ENCODE measurements around the gene GFRA4. TPM values are rescaled to one million over a fixed set of nuclear protein-coding genes. Genes with fewer than 3 reads are reported as not detected.

GFRA4 gene
- total and polyA plus RNA-seq, 5 donors: not detected

DNA sequence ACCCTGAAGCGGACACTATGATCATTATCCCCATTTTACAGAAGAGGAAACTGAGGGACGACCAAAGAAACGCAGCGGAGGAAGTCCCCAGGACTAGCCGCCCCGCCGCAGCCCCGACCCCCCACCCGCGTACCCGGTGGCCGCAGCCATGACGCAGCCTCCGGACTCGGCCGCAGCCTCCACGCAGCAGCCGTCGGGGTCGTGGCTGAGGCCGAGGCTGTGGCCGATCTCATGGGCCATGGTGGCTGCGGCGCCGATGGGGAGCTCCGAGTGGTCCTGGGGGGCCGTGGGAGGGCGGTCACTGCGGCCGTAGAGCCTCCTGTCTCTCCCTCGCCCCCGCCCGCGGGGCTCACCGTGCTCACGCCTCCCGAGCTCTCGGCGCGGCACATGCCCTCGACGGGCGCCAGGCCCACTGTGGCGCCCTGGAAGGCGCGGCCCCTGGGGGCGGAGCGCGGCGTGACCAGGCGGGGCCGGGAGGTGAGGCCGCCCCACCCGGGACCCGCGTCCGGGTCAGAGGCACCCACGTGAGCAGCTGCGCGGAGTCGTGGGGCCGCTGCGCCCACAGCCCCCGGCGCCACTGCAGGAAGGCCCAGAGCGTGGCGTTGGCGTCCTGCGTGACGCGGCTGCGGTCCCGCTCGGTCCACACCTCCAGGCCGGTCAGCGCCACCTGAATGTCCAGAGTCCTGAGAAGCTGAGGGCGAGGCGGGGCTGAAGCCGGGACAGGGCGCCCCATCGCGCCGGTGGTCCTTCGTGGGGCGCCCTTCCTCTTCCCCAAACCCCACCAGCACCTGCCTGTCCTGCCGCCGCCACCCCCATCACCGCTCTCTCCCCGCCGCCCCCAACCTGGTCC is 10.2 kb upstream of the GFRA4 start:
- Histone ChIP-seq H3K27me3 (ENCODE audit: control insufficient read depth, insufficient read depth) (no peaks in the 10 kb centered on the region), H3K4me3 (ENCODE audit: low read length) (no peak overlapping the region), H3K27ac (ENCODE audit: low read length) (no peak overlapping the region), H3K4me1 (ENCODE audit: control insufficient read depth, insufficient read depth, low read length) (no peaks in the 10 kb centered on the region), H3K9me3 (ENCODE audit: control insufficient read depth, low read length) (no peaks in the 10 kb centered on the region)
- peak in 1 of 3 donors; percentile 50 for DNase-seq
- intact Hi-C loops (cut with DNase I): loop anchor here in 2 of 4 donors (10.0 kb wide), 2 partner anchors 91 to 411 kb away; partner anchors contain the start of gene ADISSP (in 1 of the 2)
- no peak for ATAC-seq
- WGBS: 53% methylated on average over 90 of the region's 90 CpGs

DNA sequence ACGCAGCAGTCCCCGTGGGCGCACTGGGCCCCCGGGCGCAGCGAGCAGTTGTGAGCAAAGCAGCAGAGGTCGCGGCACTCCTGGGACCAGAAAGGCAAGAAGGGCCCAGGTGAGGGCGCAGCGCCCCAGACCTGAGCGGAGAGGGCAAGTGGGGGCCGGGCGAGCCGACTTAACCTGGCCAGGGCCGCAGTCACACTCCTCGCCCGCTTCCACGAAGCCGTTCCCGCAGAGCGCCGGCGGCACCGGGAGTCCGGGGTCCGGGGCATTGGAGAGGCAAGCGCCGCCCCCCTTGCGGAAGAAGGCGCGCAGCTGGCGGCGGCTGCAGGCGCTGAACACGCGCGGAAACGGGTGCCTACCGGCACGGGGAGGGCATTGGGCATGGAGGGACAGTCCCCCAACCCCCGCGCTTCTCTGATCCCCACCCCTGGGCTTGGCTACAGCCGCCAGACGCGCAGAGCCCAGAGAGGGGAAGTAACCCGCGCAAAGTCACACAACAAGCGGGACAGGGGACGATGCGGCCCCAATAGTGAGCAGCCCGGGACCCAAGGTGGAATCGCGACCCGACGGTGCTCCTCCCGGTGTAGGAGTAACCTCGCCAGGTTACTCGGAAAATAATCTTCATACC is 9.5 kb upstream of the GFRA4 start:
- no peaks in the 10 kb centered on the region for H3K9me3 ChIP-seq (ENCODE audit: control insufficient read depth, low read length)
- H3K4me1 ChIP-seq (ENCODE audit: control insufficient read depth, insufficient read depth, low read length): no peaks in the 10 kb centered on the region
- ATAC-seq: no peak
- H3K27ac ChIP-seq (ENCODE audit: low read length): no peak overlapping the region
- no peak overlapping the region for H3K4me3 ChIP-seq (ENCODE audit: low read length)
- no peaks in the 10 kb centered on the region for H3K27me3 ChIP-seq (ENCODE audit: control insufficient read depth, insufficient read depth)
- intact Hi-C loops (cut with DNase I): loop anchor here in 2 of 4 donors (10.0 kb wide), 2 partner anchors 92 to 412 kb away; partner anchors contain the start of gene ADISSP (in 1 of the 2)
- peak in 2 of 3 donors; percentile 51 to 62 for DNase-seq
- 34% methylated on average over 58 of the region's 58 CpGs for WGBS

DNA sequence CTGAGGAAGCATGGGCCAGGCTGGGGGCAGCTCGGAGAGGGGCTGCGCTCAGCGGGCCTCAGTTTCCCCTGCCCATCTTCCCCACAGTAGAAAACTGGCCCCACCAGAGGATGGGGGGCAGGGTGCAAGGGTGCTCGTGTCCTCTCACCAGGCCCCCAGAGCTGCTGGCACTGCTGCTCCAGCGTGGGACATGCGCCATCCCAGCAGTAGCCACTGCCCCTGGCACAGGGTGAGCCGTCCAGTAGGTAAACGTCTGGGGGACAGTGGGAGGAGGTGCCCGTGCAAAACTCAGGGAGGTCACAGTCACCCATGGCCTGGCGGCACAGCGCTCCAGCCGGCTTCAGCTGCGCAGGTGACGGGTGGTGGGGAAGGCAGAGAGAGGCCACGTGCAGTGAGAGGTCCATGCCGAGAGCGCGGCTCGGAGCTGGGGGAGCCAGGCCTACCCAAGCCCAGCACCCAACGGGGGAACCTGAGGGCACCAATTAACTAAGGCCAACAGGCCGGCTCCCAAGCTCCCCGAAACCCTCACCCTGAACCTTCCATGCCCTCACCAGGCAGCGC is 8.9 kb upstream of the GFRA4 start:
- WGBS: 62% methylated on average over 23 of the region's 23 CpGs
- intact Hi-C loops (cut with DNase I): loop anchor here in 2 of 4 donors (10.0 kb wide), 2 partner anchors 93 to 413 kb away; partner anchors contain the start of gene ADISSP (in 1 of the 2)
- ATAC-seq (no peak), DNase-seq (peak in 1 of 3 donors; percentile 40)
- H3K4me1 ChIP-seq (ENCODE audit: control insufficient read depth, insufficient read depth, low read length): no peaks in the 10 kb centered on the region
- no peak overlapping the region for H3K27ac ChIP-seq (ENCODE audit: low read length)
- H3K4me3 ChIP-seq (ENCODE audit: low read length): no peak overlapping the region
- no peaks in the 10 kb centered on the region for H3K27me3 ChIP-seq (ENCODE audit: control insufficient read depth, insufficient read depth)
- no peaks in the 10 kb centered on the region for H3K9me3 ChIP-seq (ENCODE audit: control insufficient read depth, low read length)

DNA sequence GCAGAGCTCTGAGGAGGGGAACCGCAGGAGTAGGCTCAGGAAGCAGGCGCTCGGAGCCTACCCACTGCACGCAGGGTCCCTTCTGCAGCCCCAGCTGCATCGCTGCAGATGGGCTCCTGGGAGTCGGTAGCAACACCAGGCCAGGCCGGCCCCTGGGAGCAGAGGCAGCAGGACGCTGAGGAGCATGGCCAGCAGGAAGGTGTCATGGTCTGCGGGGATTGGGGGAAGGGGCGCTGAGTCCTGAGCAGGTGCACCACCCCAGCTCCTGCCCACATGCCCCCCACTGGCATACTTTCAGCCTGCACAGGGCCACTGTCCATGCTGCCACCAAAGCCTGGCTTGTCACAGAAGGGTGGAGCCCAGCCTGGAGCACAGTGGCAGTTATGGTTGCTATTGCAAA is 7.7 kb upstream of the GFRA4 start:
- intact Hi-C loops (cut with DNase I): loop anchor here in 2 of 4 donors (10.0 kb wide), 2 partner anchors 94 to 414 kb away; partner anchors contain the start of gene ADISSP (in 1 of the 2)
- Histone ChIP-seq H3K27me3 (ENCODE audit: control insufficient read depth, insufficient read depth) (no peaks in the 10 kb centered on the region), H3K27ac (ENCODE audit: low read length) (no peak overlapping the region), H3K4me1 (ENCODE audit: control insufficient read depth, insufficient read depth, low read length) (no peaks in the 10 kb centered on the region), H3K4me3 (ENCODE audit: low read length) (no peak overlapping the region), H3K9me3 (ENCODE audit: control insufficient read depth, low read length) (no peaks in the 10 kb centered on the region)
- DNase-seq (peak in 1 of 3 donors; percentile 23), ATAC-seq (no peak)
- 78% methylated on average over 10 of the region's 10 CpGs for WGBS

DNA sequence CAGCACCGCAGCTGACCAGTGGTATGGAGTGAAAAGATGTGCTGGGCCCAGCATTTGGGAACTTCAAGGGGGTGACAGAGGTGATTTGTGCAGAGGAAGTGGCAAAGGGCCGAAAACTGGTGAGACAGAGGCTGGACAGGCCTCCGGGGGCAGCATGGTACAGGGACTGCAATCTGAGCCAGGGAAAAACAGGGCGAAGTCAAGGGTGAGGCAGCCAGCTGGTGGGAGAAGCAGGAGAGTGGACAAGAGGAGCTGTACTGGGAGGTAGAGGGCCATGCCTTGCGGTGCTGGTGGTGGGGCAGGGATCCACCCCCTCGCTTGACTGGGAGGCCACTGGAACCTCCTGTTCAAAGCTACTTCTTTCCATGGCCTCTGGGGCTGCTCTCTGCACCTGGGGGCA is 7.3 kb upstream of the GFRA4 start:
- peak in 1 of 3 donors; percentile 33 for DNase-seq
- intact Hi-C loops (cut with DNase I): loop anchor here in 2 of 4 donors (10.0 kb wide), 2 partner anchors 94 to 414 kb away; partner anchors contain the start of gene ADISSP (in 1 of the 2)

DNA sequence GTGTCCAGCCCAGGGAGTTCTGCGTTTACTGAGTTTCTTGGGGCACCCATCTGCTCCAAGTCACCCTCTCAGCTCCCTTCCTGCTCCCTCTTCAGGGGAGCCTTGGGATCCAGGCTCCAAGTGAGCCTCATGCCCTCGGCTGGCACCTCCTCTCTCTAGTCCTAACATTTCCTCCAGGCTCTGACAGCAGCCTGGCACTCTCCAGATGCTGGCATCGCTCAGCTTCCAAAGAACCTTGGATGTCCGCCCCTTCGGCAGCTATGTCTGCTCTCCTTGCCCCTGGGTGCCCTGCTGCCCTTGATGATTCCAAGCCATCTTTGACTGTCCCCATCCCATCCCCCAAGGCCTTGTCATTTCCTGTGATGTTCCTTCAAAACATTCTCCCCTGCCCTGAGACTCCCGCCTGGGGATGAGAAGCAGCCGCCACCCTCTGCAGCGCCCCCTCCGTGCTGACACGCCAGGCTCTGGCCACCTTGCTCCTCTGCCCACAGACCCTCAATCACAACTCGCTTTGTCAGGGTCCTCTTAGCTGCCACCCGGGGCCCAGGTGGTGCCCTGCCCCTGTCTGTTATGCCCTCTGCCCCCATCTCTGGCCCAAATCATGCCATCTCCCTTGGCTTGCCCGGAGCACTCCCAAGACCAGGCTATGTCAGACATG is 6.6 kb upstream of the GFRA4 start:
- ATAC-seq: no peak

More for the DNA sequence above, 7.3 kb upstream of the GFRA4 start:
- H3K27ac ChIP-seq (ENCODE audit: low read length): no peak overlapping the region
- H3K27me3 ChIP-seq (ENCODE audit: control insufficient read depth, insufficient read depth): no peaks in the 10 kb centered on the region
- no peaks in the 10 kb centered on the region for H3K4me1 ChIP-seq (ENCODE audit: control insufficient read depth, insufficient read depth, low read length)
- H3K9me3 ChIP-seq (ENCODE audit: control insufficient read depth, low read length): no peaks in the 10 kb centered on the region
- ATAC-seq: peak in 1 of 2 donors; percentile 4
- 53% methylated on average over 6 of the region's 6 CpGs for WGBS
- H3K4me3 ChIP-seq (ENCODE audit: low read length): no peak overlapping the region

DNA sequence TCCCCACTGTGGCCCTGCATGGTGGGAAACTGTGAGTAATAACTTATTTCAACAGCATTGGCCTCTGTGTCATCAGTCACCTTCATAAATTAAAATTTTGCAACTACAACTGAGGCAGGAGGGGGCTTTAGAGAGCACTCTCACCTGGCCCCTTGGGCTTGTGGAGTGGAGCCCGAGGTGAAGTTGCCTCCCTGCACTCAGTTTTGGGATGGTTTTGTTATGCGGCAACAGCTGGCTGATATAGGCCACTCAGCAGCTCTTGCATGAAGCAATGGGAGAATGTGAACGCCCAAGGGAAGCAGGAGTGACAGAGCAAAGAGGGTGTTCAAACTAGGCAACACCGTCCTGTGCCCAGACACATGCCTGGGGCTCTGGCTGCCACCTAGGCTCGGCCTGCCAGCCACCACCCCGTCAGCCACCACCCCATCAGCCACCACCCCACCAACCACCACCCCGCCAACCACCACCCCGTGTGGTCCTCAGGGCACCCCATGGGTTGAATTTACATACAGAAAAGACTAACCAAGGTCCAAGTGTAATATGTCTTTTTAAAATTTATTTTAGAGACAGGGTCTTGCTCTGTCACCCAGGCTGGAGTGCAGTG is 4.3 kb upstream of the GFRA4 start:
- 87% methylated on average over 8 of the region's 8 CpGs for WGBS
- Histone ChIP-seq H3K27ac (ENCODE audit: low read length) (no peak overlapping the region), H3K4me3 (ENCODE audit: low read length) (no peak overlapping the region), H3K27me3 (ENCODE audit: control insufficient read depth, insufficient read depth) (no peaks in the 10 kb centered on the region), H3K9me3 (ENCODE audit: control insufficient read depth, low read length) (no peaks in the 10 kb centered on the region), H3K4me1 (ENCODE audit: control insufficient read depth, insufficient read depth, low read length) (no peaks in the 10 kb centered on the region)
- peak in 1 of 3 donors; percentile 40 for DNase-seq
- intact Hi-C loops (cut with DNase I): no loop called here
- ATAC-seq: no peak

More for the DNA sequence above, 6.6 kb upstream of the GFRA4 start:
- Histone ChIP-seq H3K27ac (ENCODE audit: low read length) (no peak overlapping the region), H3K27me3 (ENCODE audit: control insufficient read depth, insufficient read depth) (no peaks in the 10 kb centered on the region), H3K4me3 (ENCODE audit: low read length) (no peak overlapping the region), H3K4me1 (ENCODE audit: control insufficient read depth, insufficient read depth, low read length) (no peaks in the 10 kb centered on the region), H3K9me3 (ENCODE audit: control insufficient read depth, low read length) (no peaks in the 10 kb centered on the region)
- 82% methylated on average over 13 of the region's 13 CpGs for WGBS
- no peak for DNase-seq
- intact Hi-C loops (cut with DNase I): loop anchor here in 2 of 4 donors (10.0 kb wide), 2 partner anchors 95 to 415 kb away; partner anchors contain the start of gene ADISSP (in 1 of the 2)

DNA sequence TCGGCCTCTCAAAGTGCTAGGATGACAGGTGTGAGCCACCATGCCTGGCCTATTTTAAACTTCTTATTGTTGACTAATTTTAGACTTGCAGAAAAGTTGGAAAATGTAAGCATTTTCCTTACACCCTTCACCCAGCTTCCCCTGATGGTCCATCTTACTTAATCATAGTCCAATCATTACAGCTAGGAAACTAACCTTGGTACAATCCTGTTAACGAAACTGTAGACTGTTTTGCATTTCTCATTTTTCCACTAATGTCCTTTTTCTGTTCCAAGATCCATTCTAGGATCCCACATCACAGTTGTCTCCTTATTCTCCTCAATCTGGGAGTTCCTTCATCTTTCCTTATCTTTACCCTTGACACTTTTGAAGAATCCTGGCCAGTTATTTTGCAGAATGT is 659 bp upstream of the GFRA4 start:
- H3K4me3 ChIP-seq (ENCODE audit: low read length): no peak overlapping the region
- intact Hi-C loops (cut with DNase I): no loop called here
- DNase-seq (no peak), ATAC-seq (no peak)
- H3K4me1 ChIP-seq (ENCODE audit: control insufficient read depth, insufficient read depth, low read length): no peaks in the 10 kb centered on the region
- no peaks in the 10 kb centered on the region for H3K27me3 ChIP-seq (ENCODE audit: control insufficient read depth, insufficient read depth)
- no peaks in the 10 kb centered on the region for H3K9me3 ChIP-seq (ENCODE audit: control insufficient read depth, low read length)
- 79% methylated on average over 2 of the region's 2 CpGs for WGBS
- H3K27ac ChIP-seq (ENCODE audit: low read length): no peak overlapping the region

DNA sequence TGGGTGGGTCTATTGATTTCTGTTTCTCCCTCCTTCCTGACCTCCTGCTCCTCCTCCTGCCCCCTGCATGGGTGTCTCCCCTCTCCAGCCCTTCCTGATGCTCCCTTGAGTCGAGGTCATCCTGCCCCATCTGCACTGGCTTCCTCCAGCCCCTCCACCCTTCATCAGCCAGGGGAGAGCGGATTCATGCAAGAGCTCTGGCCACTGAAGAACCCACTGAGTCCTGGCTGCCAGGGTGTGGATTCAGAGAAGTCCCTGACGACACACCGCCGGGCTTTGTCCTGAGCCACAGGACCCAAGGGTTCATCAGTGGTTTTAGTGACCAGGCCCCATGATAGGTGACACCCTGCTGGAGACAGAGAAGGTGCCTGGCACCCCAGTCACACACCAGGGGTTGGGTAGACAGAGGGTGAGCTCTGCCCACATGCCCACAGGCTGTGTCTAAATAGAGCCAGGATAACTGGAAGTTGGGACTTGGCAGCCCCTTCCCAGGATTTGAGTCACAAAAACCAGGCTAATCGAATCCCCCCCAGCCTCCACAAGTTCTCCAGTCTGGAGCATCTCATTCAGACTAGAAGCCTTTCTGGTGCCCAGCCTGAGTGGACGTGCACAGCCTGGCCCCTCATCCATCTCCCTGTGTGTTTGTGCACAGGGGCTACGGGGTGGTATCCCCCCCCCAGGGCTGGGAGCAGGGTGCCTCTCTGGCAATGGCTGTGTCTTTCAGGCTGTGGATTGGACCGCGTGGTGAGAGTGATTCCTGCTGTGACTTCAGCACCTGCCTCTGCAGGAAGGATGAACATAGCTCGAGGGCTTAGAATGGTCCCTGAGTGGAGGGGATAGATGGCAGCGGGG is 1.2 kb downstream of the GFRA4 start:
- no peaks in the 10 kb centered on the region for H3K9me3 ChIP-seq (ENCODE audit: control insufficient read depth, low read length)
- H3K4me3 ChIP-seq (ENCODE audit: low read length): no peak overlapping the region
- intact Hi-C loops (cut with DNase I): no loop called here
- no peaks in the 10 kb centered on the region for H3K4me1 ChIP-seq (ENCODE audit: control insufficient read depth, insufficient read depth, low read length)
- ATAC-seq: no peak
- H3K27me3 ChIP-seq (ENCODE audit: control insufficient read depth, insufficient read depth): no peaks in the 10 kb centered on the region
- no peak for DNase-seq
- no peak overlapping the region for H3K27ac ChIP-seq (ENCODE audit: low read length)
- WGBS: 63% methylated on average over 12 of the region's 12 CpGs

Data from right cardiac atrium (tissue), 5 donors.